T-helper 1 cell (primary cell): ENCODE results near the gene CPZ.

Source experiments
- DNase-seq, 5 donors: peaks; one replicate each; pipeline ENCODE4 v3.0.0-alpha.2; 2012 to 2020

Gene CPZ

GRCh38 chr4:8655411-8656184 is 63.0 kb downstream of the CPZ start:
- DNase-seq, result no peak

GRCh38 chr4:8656185-8656517 is 63.6 kb downstream of the CPZ start:
- DNase-seq, result no peak

- no peak for DNase-seq
Observed at GRCh38 chr4:8656711-8657380, 64.3 kb downstream of the CPZ start.

GRCh38 chr4:8657381-8658088 is 65.0 kb downstream of the CPZ start:
- DNase-seq, result no peak

GRCh38 chr4:8662776-8663175 is 70.2 kb downstream of the CPZ start:
- no peak for DNase-seq

GRCh38 chr4:8664031-8664805 is 71.7 kb downstream of the CPZ start:
- DNase-seq, result no peak

- no peak for DNase-seq
Observed at GRCh38 chr4:8664976-8665375, 72.4 kb downstream of the CPZ start.

GRCh38 chr4:8665406-8666360 is 73.1 kb downstream of the CPZ start:
- no peak for DNase-seq

- no peak for DNase-seq
Observed at GRCh38 chr4:8666581-8666980, 74.0 kb downstream of the CPZ start.
